ENCODE data around the gene GPC5. TPM values are rescaled to one million over a fixed set of nuclear protein-coding genes. Genes with fewer than 3 reads are reported as not detected.

GPC5 gene
- total and polyA plus RNA-seq, 9 of the 15 experiments (the other 6 are each of a cell fraction or from before 2014, with no cell fraction given), result 0.18 to 0.27 TPM; not detected in 7

DNA sequence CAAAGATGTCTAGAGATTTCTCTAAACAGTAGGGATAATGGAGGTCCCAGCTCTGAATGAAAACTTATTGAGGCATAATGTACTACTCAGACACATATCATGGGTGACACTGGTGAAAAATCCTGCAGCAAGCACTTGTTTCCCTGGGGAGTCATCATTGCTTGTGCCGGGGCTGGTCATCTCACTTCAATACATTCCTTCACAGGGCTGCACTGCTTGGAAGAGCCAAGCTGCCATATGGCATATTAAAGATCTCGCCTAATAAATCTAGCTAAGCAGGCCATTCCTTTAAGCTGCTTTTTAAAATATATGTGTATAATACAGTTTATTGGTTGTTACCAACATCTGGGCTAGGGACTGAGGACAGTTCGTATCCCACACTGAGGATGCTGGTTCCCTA is 1496.0 kb downstream of the GPC5 start (continued):
- TF ChIP-seq, protein P1, sequence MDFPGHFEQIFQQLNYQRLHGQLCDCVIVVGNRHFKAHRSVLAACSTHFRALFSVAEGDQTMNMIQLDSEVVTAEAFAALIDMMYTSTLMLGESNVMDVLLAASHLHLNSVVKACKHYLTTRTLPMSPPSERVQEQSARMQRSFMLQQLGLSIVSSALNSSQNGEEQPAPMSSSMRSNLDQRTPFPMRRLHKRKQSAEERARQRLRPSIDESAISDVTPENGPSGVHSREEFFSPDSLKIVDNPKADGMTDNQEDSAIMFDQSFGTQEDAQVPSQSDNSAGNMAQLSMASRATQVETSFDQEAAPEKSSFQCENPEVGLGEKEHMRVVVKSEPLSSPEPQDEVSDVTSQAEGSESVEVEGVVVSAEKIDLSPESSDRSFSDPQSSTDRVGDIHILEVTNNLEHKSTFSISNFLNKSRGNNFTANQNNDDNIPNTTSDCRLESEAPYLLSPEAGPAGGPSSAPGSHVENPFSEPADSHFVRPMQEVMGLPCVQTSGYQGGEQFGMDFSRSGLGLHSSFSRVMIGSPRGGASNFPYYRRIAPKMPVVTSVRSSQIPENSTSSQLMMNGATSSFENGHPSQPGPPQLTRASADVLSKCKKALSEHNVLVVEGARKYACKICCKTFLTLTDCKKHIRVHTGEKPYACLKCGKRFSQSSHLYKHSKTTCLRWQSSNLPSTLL (IDR thresholded peaks at IDR 0.05), result no peak
- TF ChIP-seq C11orf30 (IDR thresholded peaks at IDR 0.05; ENCODE audit: low read depth) (no peak), ZNF79 (CRISPR knock-in tag; IDR thresholded peaks at IDR 0.05; ENCODE audit: low read depth) (no peak), EP400 (IDR thresholded peaks at IDR 0.05) (no peak), FOXA3 (CRISPR knock-in tag; conservative IDR thresholded peaks at IDR 0.05 in 1 of 2, IDR thresholded peaks at IDR 0.05 in 1 of 2) (no peak), STAT5B (CRISPR knock-in tag; IDR thresholded peaks at IDR 0.05) (no peak), ELF1 (tag; IDR thresholded peaks at IDR 0.05) (no peak)
- TF ChIP-seq, protein P2, sequence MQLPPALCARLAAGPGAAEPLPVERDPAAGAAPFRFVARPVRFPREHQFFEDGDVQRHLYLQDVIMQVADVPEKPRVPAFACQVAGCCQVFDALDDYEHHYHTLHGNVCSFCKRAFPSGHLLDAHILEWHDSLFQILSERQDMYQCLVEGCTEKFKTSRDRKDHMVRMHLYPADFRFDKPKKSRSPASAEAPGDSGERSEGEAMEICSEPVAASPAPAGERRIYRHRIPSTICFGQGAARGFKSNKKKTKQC (CRISPR knock-in tag; IDR thresholded peaks at IDR 0.05), result no peak
- TF ChIP-seq, protein P3, sequence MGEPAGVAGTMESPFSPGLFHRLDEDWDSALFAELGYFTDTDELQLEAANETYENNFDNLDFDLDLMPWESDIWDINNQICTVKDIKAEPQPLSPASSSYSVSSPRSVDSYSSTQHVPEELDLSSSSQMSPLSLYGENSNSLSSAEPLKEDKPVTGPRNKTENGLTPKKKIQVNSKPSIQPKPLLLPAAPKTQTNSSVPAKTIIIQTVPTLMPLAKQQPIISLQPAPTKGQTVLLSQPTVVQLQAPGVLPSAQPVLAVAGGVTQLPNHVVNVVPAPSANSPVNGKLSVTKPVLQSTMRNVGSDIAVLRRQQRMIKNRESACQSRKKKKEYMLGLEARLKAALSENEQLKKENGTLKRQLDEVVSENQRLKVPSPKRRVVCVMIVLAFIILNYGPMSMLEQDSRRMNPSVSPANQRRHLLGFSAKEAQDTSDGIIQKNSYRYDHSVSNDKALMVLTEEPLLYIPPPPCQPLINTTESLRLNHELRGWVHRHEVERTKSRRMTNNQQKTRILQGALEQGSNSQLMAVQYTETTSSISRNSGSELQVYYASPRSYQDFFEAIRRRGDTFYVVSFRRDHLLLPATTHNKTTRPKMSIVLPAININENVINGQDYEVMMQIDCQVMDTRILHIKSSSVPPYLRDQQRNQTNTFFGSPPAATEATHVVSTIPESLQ (CRISPR knock-in tag; IDR thresholded peaks at IDR 0.05), result no peak
- TF ChIP-seq, protein P4, sequence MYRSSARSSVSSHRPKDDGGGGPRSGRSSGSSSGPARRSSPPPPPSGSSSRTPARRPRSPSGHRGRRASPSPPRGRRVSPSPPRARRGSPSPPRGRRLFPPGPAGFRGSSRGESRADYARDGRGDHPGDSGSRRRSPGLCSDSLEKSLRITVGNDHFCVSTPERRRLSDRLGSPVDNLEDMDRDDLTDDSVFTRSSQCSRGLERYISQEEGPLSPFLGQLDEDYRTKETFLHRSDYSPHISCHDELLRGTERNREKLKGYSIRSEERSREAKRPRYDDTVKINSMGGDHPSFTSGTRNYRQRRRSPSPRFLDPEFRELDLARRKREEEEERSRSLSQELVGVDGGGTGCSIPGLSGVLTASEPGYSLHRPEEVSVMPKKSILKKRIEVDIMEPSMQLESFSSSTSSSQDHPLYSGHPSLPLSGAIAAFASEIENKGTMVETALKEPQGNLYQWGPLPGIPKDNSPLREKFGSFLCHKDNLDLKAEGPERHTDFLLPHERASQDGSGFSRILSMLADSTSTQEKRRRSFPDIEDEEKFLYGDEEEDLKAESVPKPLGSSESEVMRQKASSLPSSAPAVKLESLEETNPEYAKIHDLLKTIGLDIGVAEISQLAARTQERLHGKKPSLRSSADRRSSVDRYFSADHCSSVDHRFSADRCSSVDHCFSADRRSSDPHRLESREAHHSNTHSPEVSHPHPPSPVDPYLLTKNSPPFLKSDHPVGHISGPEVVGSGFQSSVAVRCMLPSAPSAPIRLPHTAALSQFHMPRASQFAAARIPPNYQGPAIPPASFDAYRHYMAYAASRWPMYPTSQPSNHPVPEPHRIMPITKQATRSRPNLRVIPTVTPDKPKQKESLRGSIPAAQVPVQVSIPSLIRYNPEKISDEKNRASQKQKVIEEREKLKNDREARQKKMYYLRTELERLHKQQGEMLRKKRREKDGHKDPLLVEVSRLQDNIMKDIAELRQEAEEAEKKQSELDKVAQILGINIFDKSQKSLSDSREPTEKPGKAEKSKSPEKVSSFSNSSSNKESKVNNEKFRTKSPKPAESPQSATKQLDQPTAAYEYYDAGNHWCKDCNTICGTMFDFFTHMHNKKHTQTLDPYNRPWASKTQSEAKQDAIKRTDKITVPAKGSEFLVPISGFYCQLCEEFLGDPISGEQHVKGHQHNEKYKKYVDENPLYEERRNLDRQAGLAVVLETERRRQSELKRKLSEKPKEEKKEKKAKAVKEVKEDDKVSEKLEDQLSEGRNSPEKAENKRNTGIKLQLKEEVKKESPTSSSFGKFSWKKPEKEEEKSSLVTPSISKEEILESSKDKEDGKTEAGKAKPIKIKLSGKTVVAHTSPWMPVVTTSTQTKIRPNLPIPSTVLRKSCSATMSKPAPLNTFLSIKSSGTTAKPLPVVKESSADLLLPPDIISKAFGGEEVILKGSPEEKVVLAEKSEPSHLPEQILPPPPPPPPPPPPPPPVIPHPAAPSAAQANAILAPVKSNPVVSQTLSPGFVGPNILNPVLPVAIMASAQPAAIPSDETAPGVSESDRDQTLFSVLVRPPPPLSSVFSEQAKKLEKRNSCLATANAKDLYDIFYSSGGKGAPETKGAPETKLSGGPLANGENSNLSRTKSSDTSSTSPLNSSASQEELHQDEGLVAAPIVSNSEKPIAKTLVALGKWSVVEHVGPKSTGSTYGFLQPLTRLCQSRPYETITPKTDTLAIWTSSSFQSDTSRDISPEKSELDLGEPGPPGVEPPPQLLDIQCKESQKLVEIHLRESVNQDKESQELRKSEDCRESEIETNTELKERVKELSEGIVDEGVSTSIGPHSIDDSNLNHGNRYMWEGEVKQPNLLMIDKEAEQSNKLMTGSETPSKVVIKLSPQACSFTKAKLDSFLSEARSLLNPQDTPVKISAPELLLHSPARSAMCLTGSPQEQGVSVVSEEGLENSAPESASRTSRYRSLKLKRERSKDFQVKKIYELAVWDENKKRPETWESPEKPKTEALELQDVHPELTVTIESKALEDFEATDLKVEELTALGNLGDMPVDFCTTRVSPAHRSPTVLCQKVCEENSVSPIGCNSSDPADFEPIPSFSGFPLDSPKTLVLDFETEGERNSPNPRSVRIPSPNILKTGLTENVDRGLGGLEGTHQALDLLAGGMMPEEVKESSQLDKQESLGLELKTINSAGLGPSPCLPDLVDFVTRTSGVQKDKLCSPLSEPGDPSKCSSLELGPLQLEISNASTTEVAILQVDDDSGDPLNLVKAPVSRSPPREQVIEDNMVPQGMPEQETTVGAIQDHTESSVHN (IDR thresholded peaks at IDR 0.05; ENCODE audit: borderline replicate concordance in 1 of 2, low read depth in 1 of 2), result no peak
- TF ChIP-seq, protein P5, sequence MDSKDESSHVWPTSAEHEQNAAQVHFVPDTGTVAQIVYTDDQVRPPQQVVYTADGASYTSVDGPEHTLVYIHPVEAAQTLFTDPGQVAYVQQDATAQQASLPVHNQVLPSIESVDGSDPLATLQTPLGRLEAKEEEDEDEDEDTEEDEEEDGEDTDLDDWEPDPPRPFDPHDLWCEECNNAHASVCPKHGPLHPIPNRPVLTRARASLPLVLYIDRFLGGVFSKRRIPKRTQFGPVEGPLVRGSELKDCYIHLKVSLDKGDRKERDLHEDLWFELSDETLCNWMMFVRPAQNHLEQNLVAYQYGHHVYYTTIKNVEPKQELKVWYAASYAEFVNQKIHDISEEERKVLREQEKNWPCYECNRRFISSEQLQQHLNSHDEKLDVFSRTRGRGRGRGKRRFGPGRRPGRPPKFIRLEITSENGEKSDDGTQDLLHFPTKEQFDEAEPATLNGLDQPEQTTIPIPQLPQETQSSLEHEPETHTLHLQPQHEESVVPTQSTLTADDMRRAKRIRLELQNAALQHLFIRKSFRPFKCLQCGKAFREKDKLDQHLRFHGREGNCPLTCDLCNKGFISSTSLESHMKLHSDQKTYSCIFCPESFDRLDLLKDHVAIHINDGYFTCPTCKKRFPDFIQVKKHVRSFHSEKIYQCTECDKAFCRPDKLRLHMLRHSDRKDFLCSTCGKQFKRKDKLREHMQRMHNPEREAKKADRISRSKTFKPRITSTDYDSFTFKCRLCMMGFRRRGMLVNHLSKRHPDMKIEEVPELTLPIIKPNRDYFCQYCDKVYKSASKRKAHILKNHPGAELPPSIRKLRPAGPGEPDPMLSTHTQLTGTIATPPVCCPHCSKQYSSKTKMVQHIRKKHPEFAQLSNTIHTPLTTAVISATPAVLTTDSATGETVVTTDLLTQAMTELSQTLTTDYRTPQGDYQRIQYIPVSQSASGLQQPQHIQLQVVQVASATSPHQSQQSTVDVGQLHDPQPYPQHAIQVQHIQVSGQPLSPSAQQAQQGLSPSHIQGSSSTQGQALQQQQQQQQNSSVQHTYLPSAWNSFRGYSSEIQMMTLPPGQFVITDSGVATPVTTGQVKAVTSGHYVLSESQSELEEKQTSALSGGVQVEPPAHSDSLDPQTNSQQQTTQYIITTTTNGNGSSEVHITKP (IDR thresholded peaks at IDR 0.05; ENCODE audit: partially characterized antibody), result no peak
